NCI-H2107 (cell line): ENCODE measurements around the gene MAML2.

Experiments
- DNase-seq: peaks from one replicate; lab custom pipeline; 2025; lab: John Stamatoyannopoulos, UW

The MAML2 gene

GRCh38 chr11:96238563-96239135, 104.3 kb downstream of the MAML2 start:
- no peak for DNase-seq

- no peak for DNase-seq
These were observed 105.2 kb downstream of the MAML2 start for GRCh38 chr11:96237766-96238266.

GRCh38 chr11:96235751-96236150, 107.2 kb downstream of the MAML2 start:
- DNase-seq = no peak

- DNase-seq = no peak
These were observed 108.0 kb downstream of the MAML2 start for GRCh38 chr11:96234866-96235441.

- DNase-seq = no peak
These were observed 110.9 kb downstream of the MAML2 start for GRCh38 chr11:96232132-96232531.

GRCh38 chr11:96230686-96231085, 112.3 kb downstream of the MAML2 start:
- no peak for DNase-seq

- no peak for DNase-seq
These were observed 113.5 kb downstream of the MAML2 start for GRCh38 chr11:96229354-96229977.

- DNase-seq = no peak
These were observed 114.1 kb downstream of the MAML2 start for GRCh38 chr11:96228910-96229309.

- DNase-seq = no peak
These were observed 114.5 kb downstream of the MAML2 start for GRCh38 chr11:96228473-96228891.

- DNase-seq = no peak
These were observed 115.8 kb downstream of the MAML2 start for GRCh38 chr11:96227244-96227643.

GRCh38 chr11:96223083-96223482, 119.9 kb downstream of the MAML2 start:
- no peak for DNase-seq

- no peak for DNase-seq
These were observed 120.9 kb downstream of the MAML2 start for GRCh38 chr11:96222102-96222501.

- no peak for DNase-seq
These were observed 121.5 kb downstream of the MAML2 start for GRCh38 chr11:96221244-96222070.

- no peak for DNase-seq
These were observed 122.9 kb downstream of the MAML2 start for GRCh38 chr11:96219981-96220623.

- no peak for DNase-seq
These were observed 124.1 kb downstream of the MAML2 start for GRCh38 chr11:96218901-96219300.

GRCh38 chr11:96218006-96218405, 125.0 kb downstream of the MAML2 start:
- DNase-seq = no peak

- DNase-seq = no peak
These were observed 125.8 kb downstream of the MAML2 start for GRCh38 chr11:96217206-96217605.

GRCh38 chr11:96215826-96216225, 127.2 kb downstream of the MAML2 start:
- DNase-seq = no peak

GRCh38 chr11:96215110-96215782, 127.7 kb downstream of the MAML2 start:
- no peak for DNase-seq

GRCh38 chr11:96214777-96215109, 128.3 kb downstream of the MAML2 start:
- no peak for DNase-seq

- DNase-seq = no peak
These were observed 129.5 kb downstream of the MAML2 start for GRCh38 chr11:96213500-96213899.

GRCh38 chr11:96211436-96211835, 131.6 kb downstream of the MAML2 start:
- no peak for DNase-seq
